ENCODE results near the gene DAPK2.

DNA sequence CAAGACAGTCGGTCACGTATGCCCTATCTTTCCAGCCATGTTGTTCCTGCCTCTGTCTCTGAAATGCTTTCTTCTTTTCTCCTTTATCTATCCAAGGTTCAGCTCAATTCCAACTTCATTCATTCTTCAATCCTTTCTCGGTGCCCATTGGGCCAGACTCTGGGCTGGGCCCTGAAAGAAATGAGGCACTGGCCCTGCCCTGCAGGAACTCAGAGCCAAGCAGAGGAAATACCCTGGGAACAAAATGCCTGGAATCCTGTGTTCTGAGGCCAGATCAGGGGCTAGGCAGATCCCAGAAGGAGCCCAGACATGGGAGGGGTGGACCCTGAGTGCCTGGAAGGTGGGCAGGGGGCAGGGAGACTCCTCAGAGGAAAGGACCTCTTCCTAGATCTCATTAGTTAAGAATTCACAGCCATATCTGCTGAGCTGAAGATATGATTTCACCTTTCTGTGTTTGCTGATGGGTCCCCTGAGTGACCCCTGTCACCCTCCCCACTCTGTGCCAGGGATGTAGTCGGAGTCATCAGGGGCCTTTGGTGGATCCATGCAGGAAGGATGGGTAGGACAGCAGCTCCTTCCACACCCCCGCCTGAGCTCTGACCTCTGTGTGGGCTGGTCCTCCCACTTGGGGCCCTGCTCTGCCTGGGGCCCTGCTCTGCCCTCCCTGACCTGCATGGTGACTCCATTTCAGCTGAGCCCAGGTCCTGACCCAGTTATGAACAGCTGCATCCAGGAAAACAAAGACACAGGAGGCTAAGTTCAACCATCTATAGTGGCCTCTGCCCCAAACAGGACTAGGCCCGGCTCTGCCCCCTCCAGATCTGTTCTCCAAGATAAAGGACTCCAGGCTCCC is 5.3 kb upstream of the DAPK2 start:
- TF ChIP-seq POLR2A (IDR thresholded peaks at IDR 0.05): no peak
- TF ChIP-seq, protein P1, sequence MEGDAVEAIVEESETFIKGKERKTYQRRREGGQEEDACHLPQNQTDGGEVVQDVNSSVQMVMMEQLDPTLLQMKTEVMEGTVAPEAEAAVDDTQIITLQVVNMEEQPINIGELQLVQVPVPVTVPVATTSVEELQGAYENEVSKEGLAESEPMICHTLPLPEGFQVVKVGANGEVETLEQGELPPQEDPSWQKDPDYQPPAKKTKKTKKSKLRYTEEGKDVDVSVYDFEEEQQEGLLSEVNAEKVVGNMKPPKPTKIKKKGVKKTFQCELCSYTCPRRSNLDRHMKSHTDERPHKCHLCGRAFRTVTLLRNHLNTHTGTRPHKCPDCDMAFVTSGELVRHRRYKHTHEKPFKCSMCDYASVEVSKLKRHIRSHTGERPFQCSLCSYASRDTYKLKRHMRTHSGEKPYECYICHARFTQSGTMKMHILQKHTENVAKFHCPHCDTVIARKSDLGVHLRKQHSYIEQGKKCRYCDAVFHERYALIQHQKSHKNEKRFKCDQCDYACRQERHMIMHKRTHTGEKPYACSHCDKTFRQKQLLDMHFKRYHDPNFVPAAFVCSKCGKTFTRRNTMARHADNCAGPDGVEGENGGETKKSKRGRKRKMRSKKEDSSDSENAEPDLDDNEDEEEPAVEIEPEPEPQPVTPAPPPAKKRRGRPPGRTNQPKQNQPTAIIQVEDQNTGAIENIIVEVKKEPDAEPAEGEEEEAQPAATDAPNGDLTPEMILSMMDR (IDR thresholded peaks at IDR 0.05 in 4 of 5, conservative IDR thresholded peaks at IDR 0.05 in 1 of 5): no peak
